H1 (cell line): ENCODE measurements around the gene ATG5. TPM values are rescaled to one million over a fixed set of nuclear protein-coding genes. Genes with fewer than 3 reads are reported as not detected.
A peak's percentile ranks its signal among the peaks of the same experiment; 100 is the strongest.

Experiments used
- CTCF ChIA-PET: fragments of 300-600 bp; sonication (Branson Sonifier 250); formaldehyde crosslinking; loops from one replicate; lab custom pipeline; 2021; ENCODE audit not compliant: partially characterized antibody; lab: Charles Lee
- POLR2A ChIA-PET: fragments of 300-600 bp; sonication (Branson Sonifier 250); formaldehyde crosslinking; loops from one replicate; lab custom pipeline; 2021; ENCODE audit warnings: inconsistent platforms; ENCODE audit not compliant: partially characterized antibody; lab: Charles Lee
- DNase-seq, 2 experiments: peaks; one replicate each; pipeline versions ENCODE4 v3.0.0 to v3.0.0-alpha.2; 2010 to 2022; ENCODE audit warnings: low spot score in 2 of 2, low read depth in 1 of 2, mixed read lengths in 1 of 2
- FAIRE-seq: peaks from 2 replicates; lab custom pipeline; 2011; peaks lifted over from hg19 to GRCh38; lab: Jason Lieb, UNC
- H2AFZ ChIP-seq: 2 replicates; pipeline ENCODE4 v1.8.1; 2012; ENCODE audit warnings: low read length, inconsistent platforms
- H2AK5ac ChIP-seq: 2 replicates; pipeline ENCODE4 v1.6.1; 2013; ENCODE audit warnings: low read depth, low read length
- H2BK120ac ChIP-seq: replicated peaks from 2 replicates; pipeline ENCODE3; 2013; ENCODE audit warnings: low read depth, low read length, inconsistent platforms
- H2BK12ac ChIP-seq: 2 replicates; pipeline ENCODE4 v1.6.1; 2013; ENCODE audit warnings: low read depth, low read length
- H2BK15ac ChIP-seq: 2 replicates; pipeline ENCODE4 v1.6.1; 2013; ENCODE audit warnings: low read length
- H2BK20ac ChIP-seq: 2 replicates; pipeline ENCODE4 v1.6.1; 2013; ENCODE audit warnings: low read length
- H2BK5ac ChIP-seq: 2 replicates; pipeline ENCODE4 v1.6.1; 2013; ENCODE audit warnings: low read depth, low read length
- H3K14ac ChIP-seq: 2 replicates; pipeline ENCODE4 v1.6.1; 2013; ENCODE audit warnings: inconsistent platforms; ENCODE audit not compliant: insufficient read length
- H3K18ac ChIP-seq: 2 replicates; pipeline ENCODE4 v1.6.1; 2013; ENCODE audit warnings: low read length; ENCODE audit errors: extremely low read depth
- H3K23ac ChIP-seq: 2 replicates; pipeline ENCODE4 v1.6.1; 2013; ENCODE audit warnings: inconsistent platforms; ENCODE audit not compliant: insufficient read length
- H3K23me2 ChIP-seq: 2 replicates; pipeline ENCODE4 v1.6.1; 2013; ENCODE audit warnings: low read depth, low read length
- H3K27ac ChIP-seq: 2 replicates; pipeline ENCODE4 v1.6.1; 2011; ENCODE audit warnings: low read depth, low read length, inconsistent platforms
- H3K27me3 ChIP-seq, 4 experiments: replicated peaks in 1 of 4; 1 replicate in 1 of 4; 2 replicates in 3 of 4; pipeline versions ENCODE4 v1.6.1 to v1.8.1; 2011 to 2013; ENCODE audit warnings: low read length in 3 of 4, mild to moderate bottlenecking in 3 of 4, inconsistent platforms in 2 of 4, mixed read lengths in 2 of 4, moderate library complexity in 1 of 4; ENCODE audit not compliant: control insufficient read depth in 3 of 4, insufficient read depth in 3 of 4; ENCODE audit errors: extremely low read depth in 1 of 4
- H3K36me3 ChIP-seq, 4 experiments: 2 replicates each; pipeline versions ENCODE4 v1.6.1 to v1.8.1; 2011 to 2013; ENCODE audit warnings: mild to moderate bottlenecking in 4 of 4, low read length in 3 of 4, moderate library complexity in 2 of 4, control low read depth in 1 of 4, inconsistent platforms in 1 of 4; ENCODE audit not compliant: insufficient read depth in 4 of 4, control insufficient read depth in 2 of 4
- H3K4ac ChIP-seq: replicated peaks from 2 replicates; pipeline ENCODE3; 2013; ENCODE audit warnings: low read length, low read depth, mixed read lengths, inconsistent platforms; ENCODE audit not compliant: insufficient read length
- H3K4me1 ChIP-seq, 4 experiments: replicated peaks in 1 of 4; 1 replicate in 1 of 4; 2 replicates in 3 of 4; pipeline versions ENCODE4 v1.6.1 to v1.8.1; 2011 to 2013; ENCODE audit warnings: low read length in 3 of 4, inconsistent platforms in 2 of 4, mixed read lengths in 1 of 4; ENCODE audit not compliant: insufficient read depth in 4 of 4, control insufficient read depth in 3 of 4
- H3K4me2 ChIP-seq, 2 experiments: 2 replicates each; pipeline versions ENCODE4 v1.6.1 to v1.8.1; 2011 to 2013; ENCODE audit warnings: low read depth in 2 of 2, low read length in 2 of 2, control low read depth in 1 of 2, inconsistent platforms in 1 of 2, mild to moderate bottlenecking in 1 of 2; ENCODE audit not compliant: insufficient read depth in 1 of 2
- H3K4me3 ChIP-seq, 4 experiments: fragments of 200-600, 300-600 bp in 1 of 4; sonication (generic), shearing (Covaris generic), sonication (Bioruptor Twin) in 1 of 4; 2 replicates each; pipeline versions ENCODE4 v1.5.1 to v1.8.1; 2011 to 2016; ENCODE audit warnings: low read length in 4 of 4, low read depth in 3 of 4, control low read depth in 2 of 4, inconsistent platforms in 2 of 4, mild to moderate bottlenecking in 2 of 4, mixed read lengths in 1 of 4, moderate library complexity in 1 of 4; ENCODE audit not compliant: insufficient read depth in 2 of 4; ENCODE audit errors: extremely low read depth in 1 of 4
- H3K56ac ChIP-seq: replicated peaks from 2 replicates; pipeline ENCODE3; 2013; ENCODE audit warnings: low read depth, mild to moderate bottlenecking, mixed read lengths, low read length, inconsistent platforms; ENCODE audit not compliant: insufficient read length
- H3K79me1 ChIP-seq: 2 replicates; pipeline ENCODE4 v1.6.1; 2013; ENCODE audit warnings: low read depth, low read length, control low read depth
- H3K79me2 ChIP-seq, 2 experiments: 2 replicates each; pipeline versions ENCODE4 v1.6.1 to v1.8.1; 2012 to 2013; ENCODE audit warnings: low read length in 2 of 2, mild to moderate bottlenecking in 2 of 2, inconsistent platforms in 1 of 2; ENCODE audit not compliant: insufficient read depth in 2 of 2, control insufficient read depth in 1 of 2
- H3K9ac ChIP-seq, 4 experiments: replicated peaks in 1 of 4; 1 replicate in 1 of 4; 2 replicates in 3 of 4; pipeline versions ENCODE4 v1.6.1 to v1.8.1; 2011 to 2013; ENCODE audit warnings: low read depth in 3 of 4, low read length in 3 of 4, control low read depth in 2 of 4, mild to moderate bottlenecking in 2 of 4, moderate library complexity in 2 of 4, inconsistent platforms in 1 of 4; ENCODE audit errors: extremely low read depth in 1 of 4
- H3K9me3 ChIP-seq, 2 experiments: 2 replicates each; pipeline versions ENCODE4 v1.6.1 to v1.8.1; 2012 to 2013; ENCODE audit warnings: mild to moderate bottlenecking in 2 of 2, moderate library complexity in 2 of 2, control low read depth in 1 of 2, inconsistent platforms in 1 of 2, low read depth in 1 of 2, low read length in 1 of 2, mixed read lengths in 1 of 2; ENCODE audit not compliant: insufficient read depth in 2 of 2
- H4K20me1 ChIP-seq, 2 experiments: replicated peaks in 1 of 2; 2 replicates each; pipeline versions ENCODE3 to v1.8.1; 2011 to 2013; ENCODE audit warnings: inconsistent platforms in 2 of 2, low read length in 2 of 2, mild to moderate bottlenecking in 1 of 2; ENCODE audit not compliant: insufficient read depth in 2 of 2, control insufficient read depth in 1 of 2
- H4K5ac ChIP-seq: 2 replicates; pipeline ENCODE4 v1.6.1; 2013; ENCODE audit warnings: low read length, low read depth, mixed read lengths, inconsistent platforms; ENCODE audit not compliant: insufficient read length
- H4K8ac ChIP-seq: 2 replicates; pipeline ENCODE4 v1.8.0; 2013; ENCODE audit warnings: mild to moderate bottlenecking, moderate library complexity, low read length, inconsistent platforms; ENCODE audit not compliant: insufficient read depth; ENCODE audit errors: extremely low read depth
- H4K91ac ChIP-seq: replicated peaks from 2 replicates; pipeline ENCODE3; 2013; ENCODE audit warnings: low read length, mixed read lengths, inconsistent platforms; ENCODE audit not compliant: insufficient read length
- CHD1 ChIP-seq: IDR thresholded peaks from 2 replicates; pipeline ENCODE4 v1.6.1; 2012; ENCODE audit warnings: low read depth, low read length, improper control_type of control experiment
- EP300 ChIP-seq, 2 experiments: IDR thresholded peaks; 1 replicate in 1 of 2; 2 replicates in 1 of 2; pipeline ENCODE4 v1.6.1; 2011 to 2012; ENCODE audit warnings: low read depth in 2 of 2, low read length in 2 of 2, mild to moderate bottlenecking in 2 of 2, borderline replicate concordance in 1 of 2, inconsistent platforms in 1 of 2, moderate library complexity in 1 of 2
- EZH2 ChIP-seq: fragments of 200-600 bp; sonication (generic); IDR thresholded peaks from 2 replicates; pipeline ENCODE4 v1.7.1; 2012; ENCODE audit warnings: low read depth, mild to moderate bottlenecking, moderate library complexity, low read length, inconsistent platforms; ENCODE audit not compliant: severe bottlenecking
- GTF2F1 ChIP-seq: IDR thresholded peaks from 2 replicates; pipeline ENCODE4 v1.6.1; 2012; ENCODE audit warnings: low read depth, low read length, improper control_type of control experiment, borderline replicate concordance
- HDAC2 ChIP-seq, 2 experiments: fragments of 300-600 bp in 1 of 2; sonication (generic) in 1 of 2; IDR thresholded peaks; 2 replicates each; pipeline ENCODE4 v1.6.1; 2011 to 2012; ENCODE audit warnings: low read depth in 2 of 2, low read length in 2 of 2, mild to moderate bottlenecking in 2 of 2, moderate library complexity in 2 of 2, borderline replicate concordance in 1 of 2, inconsistent platforms in 1 of 2
- HDAC6 ChIP-seq: IDR thresholded peaks from one replicate; pipeline ENCODE4 v1.7.1; 2012; ENCODE audit warnings: low read depth, mild to moderate bottlenecking, inconsistent platforms, low read length, moderate library complexity
- KDM4A ChIP-seq: IDR thresholded peaks from one replicate; pipeline ENCODE4 v1.7.1; 2012; ENCODE audit warnings: low read depth, mild to moderate bottlenecking, moderate library complexity, low read length, inconsistent platforms; ENCODE audit not compliant: severe bottlenecking
- RBBP5 ChIP-seq: IDR thresholded peaks from 2 replicates; pipeline ENCODE4 v1.7.1; 2012; ENCODE audit warnings: low read depth, mild to moderate bottlenecking, inconsistent platforms, low read length, moderate library complexity, borderline replicate concordance
- RXRA ChIP-seq: IDR thresholded peaks from 2 replicates; pipeline ENCODE4 v1.6.1; 2011; ENCODE audit warnings: low read depth, mild to moderate bottlenecking, low read length, moderate library complexity; ENCODE audit not compliant: insufficient read depth
- SP2 ChIP-seq: IDR thresholded peaks from 2 replicates; pipeline ENCODE4 v1.6.1; 2012; ENCODE audit warnings: mild to moderate bottlenecking, low read length, inconsistent platforms
- SP4 ChIP-seq: IDR thresholded peaks from 2 replicates; pipeline ENCODE4 v1.6.1; 2012; ENCODE audit warnings: low read length, inconsistent platforms
- TCF12 ChIP-seq: IDR thresholded peaks from 2 replicates; pipeline ENCODE4 v1.6.1; 2011; ENCODE audit warnings: low read depth, mild to moderate bottlenecking, low read length
- WGBS, 2 experiments: shearing (Covaris generic) in 1 of 2; methylation state at CpG; one replicate each; pipeline versions ENCODE4 v1.1.6 to v1.1.7; 2013 to 2015; ENCODE audit warnings: low lambda C conversion rate in 2 of 2, mixed read lengths in 2 of 2, inconsistent platforms in 1 of 2, low coverage in 1 of 2, missing lambda C conversion rate in 1 of 2; ENCODE audit not compliant: insufficient replicate concordance in 2 of 2, insufficient coverage in 1 of 2, insufficient read length in 1 of 2; ENCODE audit errors: extremely low coverage in 1 of 2, missing lambda C conversion rate in 1 of 2; 5-methylcytosine and 5-hydroxymethylcytosine counted together
- polyA plus RNA-seq, 7 experiments: library from polyadenylated mRNA; depleted of rRNA in 3 of 7; stranded (reverse) in 5 of 7; unstranded in 2 of 7; fragments of >200 nt in 5 of 7; fragments of 200-250 nt in 2 of 7; gene quantifications; 1 replicate in 5 of 7; 2 replicates in 1 of 7; 4 replicates in 1 of 7; pipeline versions ENCODE4 v1.2.1 to v1.2.3, GENCODE V29; 2011 to 2013; ENCODE audit warnings: missing spikeins in 2 of 7, mixed read lengths in 2 of 7
- total RNA-seq: library from RNA; stranded (reverse); fragmentation: NEBNext Ultra II Directional; extraction: Animal tissue kit (Norgen Biotek cat#: 25700); gene quantifications from 2 replicates; pipeline ENCODE4 v1.2.1, GENCODE V29; 2021

ATG5 gene
- total and polyA plus RNA-seq, 2 of the 8 experiments (the other 6 are each of a cell fraction or from before 2014, with no cell fraction given), result 18.2 to 39.0 TPM

DNA sequence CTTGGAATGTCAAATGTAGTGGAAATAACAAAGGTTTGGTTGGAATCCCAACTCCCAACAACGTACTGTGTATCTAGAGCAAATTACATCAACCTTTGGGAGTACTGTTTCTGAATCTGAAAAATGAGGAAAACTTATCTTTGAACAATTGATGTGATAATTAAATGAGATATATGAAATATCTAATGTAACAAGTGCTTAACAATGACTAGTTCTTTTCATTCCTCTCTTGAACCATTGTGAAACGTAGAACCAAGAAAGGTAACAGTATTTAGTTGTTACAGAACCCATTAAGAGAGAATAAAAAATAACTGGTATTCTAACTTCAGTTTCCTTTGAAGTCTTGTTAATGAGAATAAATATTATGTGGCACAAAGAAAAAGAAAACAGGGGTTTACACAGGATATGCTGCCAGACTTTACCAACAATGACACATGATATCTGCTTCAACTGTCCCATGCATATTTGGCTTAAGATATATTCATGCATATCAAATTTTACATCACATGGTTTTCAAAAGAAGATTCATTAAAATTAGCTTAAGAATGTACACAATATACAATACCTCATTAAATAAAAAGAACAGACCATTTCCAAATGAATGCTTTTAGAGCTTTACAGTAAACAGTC, 111.8 kb downstream of the ATG5 start:
- Histone ChIP-seq H4K5ac (peak overlapping the region; percentile 22), H2BK12ac (no peak overlapping the region), H3K9ac (no peak overlapping the region), H2AK5ac (no peak overlapping the region), H2AFZ (no peak overlapping the region), H3K27ac (no peak overlapping the region), H3K23me2 (no peaks in the 10 kb centered on the region), H4K8ac (no peak overlapping the region), H3K79me1 (no peaks in the 10 kb centered on the region), H4K20me1 (no peaks in the 10 kb centered on the region), H2BK5ac (no peak overlapping the region), H3K14ac (no peak overlapping the region), H3K4me2 (no peak overlapping the region), H3K56ac (no peak overlapping the region), H3K36me3 (no peaks in the 10 kb centered on the region), H3K27me3 (no peaks in the 10 kb centered on the region)
- no peak for DNase-seq
- ChIA-PET CTCF (interaction anchor here (3.3 kb wide), 1 partner anchor 10 kb away, joined by 15 read pairs; no protein-coding TSS in a partner anchor), POLR2A (no interaction called here)
- 85% methylated on average over 2 of the region's 2 CpGs; no CpG with 5 or more reads in 1 of the 2 experiments for WGBS, 2 experiments
- TF ChIP-seq HDAC2 (IDR thresholded peaks at IDR 0.05; ENCODE audit: borderline replicate concordance in 1 of 2, low read depth in 2 of 2, low read length in 2 of 2) (no peak), RBBP5 (no peak), SP2 (no peak), GTF2F1 (no peak), EP300 (IDR thresholded peaks at IDR 0.05; ENCODE audit: borderline replicate concordance in 1 of 2, low read depth in 2 of 2, low read length in 2 of 2) (no peak), RXRA (no peak), EZH2 (no peak), KDM4A (no peak), CHD1 (no peak), TCF12 (no peak), SP4 (no peak), HDAC6 (no peak)
- TF ChIP-seq, all 59 proteins: peak for 0
- Histone ChIP-seq H3K4ac (no peak overlapping the region), H3K9me3 (no peaks in the 10 kb centered on the region), H3K79me2 (peaks cover 0 to 6% of the 10 kb centered on the region in 2 experiments; a peak in 1 of 4 replicates), H3K18ac (no peak overlapping the region), H3K4me3 (no peak overlapping the region), H3K4me1 (peaks cover 0 to 2% (median 0%) of the 10 kb centered on the region in 4 experiments; a peak in 1 of 7 replicates), H2BK20ac (no peak overlapping the region), H3K23ac (no peak overlapping the region), H2BK120ac (no peak overlapping the region), H2BK15ac (no peak overlapping the region), H4K91ac (no peak overlapping the region)
- peak; percentile 69 for FAIRE-seq
